Glutamatergic neuron (in vitro differentiated cells): ENCODE data around the gene ARFGAP3. TPM values are rescaled to one million over a fixed set of nuclear protein-coding genes. Genes with fewer than 3 reads are reported as not detected.

Experiments used
- DNase-seq: peaks from one replicate; pipeline ENCODE4 v3.0.0; 2022
- H3K27ac Mint-ChIP-seq: one replicate; pipeline ENCODE4 v1.8.0; 2020; ENCODE audit warnings: mild to moderate bottlenecking, mixed read lengths, inconsistent platforms; ENCODE audit not compliant: unreplicated experiment
- H3K27me3 Mint-ChIP-seq: one replicate; pipeline ENCODE4 v1.8.0; 2020; ENCODE audit warnings: mild to moderate bottlenecking, moderate library complexity, mixed read lengths, inconsistent platforms; ENCODE audit not compliant: unreplicated experiment
- H3K36me3 Mint-ChIP-seq: one replicate; pipeline ENCODE4 v1.8.0; 2020; ENCODE audit warnings: mild to moderate bottlenecking, mixed read lengths, inconsistent platforms; ENCODE audit not compliant: unreplicated experiment
- H3K4me1 Mint-ChIP-seq: one replicate; pipeline ENCODE4 v1.8.0; 2020; ENCODE audit warnings: mild to moderate bottlenecking, low read depth, mixed read lengths, inconsistent platforms; ENCODE audit not compliant: unreplicated experiment
- H3K4me3 Mint-ChIP-seq: one replicate; pipeline ENCODE4 v1.8.0; 2020; ENCODE audit warnings: mild to moderate bottlenecking, mixed read lengths, inconsistent platforms; ENCODE audit not compliant: unreplicated experiment
- H3K9me3 Mint-ChIP-seq: one replicate; pipeline ENCODE4 v1.8.0; 2020; ENCODE audit warnings: mild to moderate bottlenecking, moderate library complexity, mixed read lengths, inconsistent platforms; ENCODE audit not compliant: unreplicated experiment
- total RNA-seq: library from RNA; stranded (reverse); fragmentation: NEBNext Ultra II Directional; extraction: Animal tissue kit (Norgen Biotek cat#: 25700); gene quantifications from one replicate; pipeline ENCODE4 v1.2.1, GENCODE V29; 2021; ENCODE audit not compliant: unreplicated experiment
- TF ChIP-seq, protein P1 (sequence below): fragments of 200-600 bp; sonication (generic); IDR thresholded peaks from one replicate; pipeline ENCODE4 v1.5.0; 2021; ENCODE audit not compliant: partially characterized antibody, unreplicated experiment

The ARFGAP3 gene
- total RNA-seq, 1 donor from 2014 or later = 18.4 TPM

DNA sequence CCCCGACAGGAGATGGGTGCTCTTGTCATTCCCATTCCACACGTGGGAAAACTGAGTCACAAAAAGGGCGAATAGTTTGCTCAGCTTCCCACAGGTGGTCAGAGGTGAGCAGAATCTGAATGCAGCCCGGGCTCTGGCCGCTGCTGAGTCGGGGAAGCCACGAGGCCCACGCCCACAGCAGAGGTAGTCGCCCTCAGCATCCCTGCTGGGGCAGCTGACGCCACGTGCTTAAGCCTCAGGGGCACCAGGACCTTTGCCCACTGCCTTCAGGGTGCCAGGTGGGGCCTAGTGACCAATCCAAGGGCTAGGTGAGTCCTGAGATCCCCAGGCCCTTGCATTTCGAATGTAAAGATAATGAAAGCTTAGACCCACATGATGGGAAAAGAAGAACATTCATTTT, 24.2 kb upstream of the ARFGAP3 start:
- TF ChIP-seq, protein P1, sequence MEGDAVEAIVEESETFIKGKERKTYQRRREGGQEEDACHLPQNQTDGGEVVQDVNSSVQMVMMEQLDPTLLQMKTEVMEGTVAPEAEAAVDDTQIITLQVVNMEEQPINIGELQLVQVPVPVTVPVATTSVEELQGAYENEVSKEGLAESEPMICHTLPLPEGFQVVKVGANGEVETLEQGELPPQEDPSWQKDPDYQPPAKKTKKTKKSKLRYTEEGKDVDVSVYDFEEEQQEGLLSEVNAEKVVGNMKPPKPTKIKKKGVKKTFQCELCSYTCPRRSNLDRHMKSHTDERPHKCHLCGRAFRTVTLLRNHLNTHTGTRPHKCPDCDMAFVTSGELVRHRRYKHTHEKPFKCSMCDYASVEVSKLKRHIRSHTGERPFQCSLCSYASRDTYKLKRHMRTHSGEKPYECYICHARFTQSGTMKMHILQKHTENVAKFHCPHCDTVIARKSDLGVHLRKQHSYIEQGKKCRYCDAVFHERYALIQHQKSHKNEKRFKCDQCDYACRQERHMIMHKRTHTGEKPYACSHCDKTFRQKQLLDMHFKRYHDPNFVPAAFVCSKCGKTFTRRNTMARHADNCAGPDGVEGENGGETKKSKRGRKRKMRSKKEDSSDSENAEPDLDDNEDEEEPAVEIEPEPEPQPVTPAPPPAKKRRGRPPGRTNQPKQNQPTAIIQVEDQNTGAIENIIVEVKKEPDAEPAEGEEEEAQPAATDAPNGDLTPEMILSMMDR = no peak
- peaks cover 2% of the 10 kb centered on the region for H3K9me3 Mint-ChIP-seq

DNA sequence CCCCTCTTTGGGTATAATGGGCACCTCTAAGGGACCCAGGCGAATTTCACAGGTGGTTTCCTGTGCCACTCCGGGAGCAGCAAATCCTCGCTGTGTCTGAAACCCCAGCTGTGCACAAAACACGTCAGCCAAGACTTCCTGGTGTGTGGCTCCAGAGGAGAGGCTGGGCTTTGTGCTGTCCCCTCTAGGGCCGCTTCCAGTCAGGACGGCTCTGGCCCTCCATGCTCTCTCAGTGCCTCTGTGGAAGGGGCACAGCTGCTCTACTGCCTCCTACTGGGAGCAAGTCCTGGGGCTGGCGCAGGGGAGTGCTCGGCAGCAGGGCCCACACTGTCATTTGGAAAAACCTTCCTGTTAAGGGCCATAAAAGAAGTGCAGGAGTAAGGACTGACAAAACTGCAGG, 23.7 kb upstream of the ARFGAP3 start:
- no peak for DNase-seq
- Mint-ChIP-seq H3K27ac (no peak overlapping the region), H3K27me3 (no peaks in the 10 kb centered on the region), H3K36me3 (no peaks in the 10 kb centered on the region), H3K4me3 (no peak overlapping the region), H3K4me1 (no peaks in the 10 kb centered on the region), H3K9me3 (peaks cover 2% of the 10 kb centered on the region)
- TF ChIP-seq, protein P1 = no peak

More for the DNA sequence above, 24.2 kb upstream of the ARFGAP3 start:
- Mint-ChIP-seq H3K36me3 (no peaks in the 10 kb centered on the region), H3K27me3 (no peaks in the 10 kb centered on the region), H3K27ac (no peak overlapping the region), H3K4me3 (no peak overlapping the region), H3K4me1 (no peaks in the 10 kb centered on the region)
- no peak for DNase-seq

DNA sequence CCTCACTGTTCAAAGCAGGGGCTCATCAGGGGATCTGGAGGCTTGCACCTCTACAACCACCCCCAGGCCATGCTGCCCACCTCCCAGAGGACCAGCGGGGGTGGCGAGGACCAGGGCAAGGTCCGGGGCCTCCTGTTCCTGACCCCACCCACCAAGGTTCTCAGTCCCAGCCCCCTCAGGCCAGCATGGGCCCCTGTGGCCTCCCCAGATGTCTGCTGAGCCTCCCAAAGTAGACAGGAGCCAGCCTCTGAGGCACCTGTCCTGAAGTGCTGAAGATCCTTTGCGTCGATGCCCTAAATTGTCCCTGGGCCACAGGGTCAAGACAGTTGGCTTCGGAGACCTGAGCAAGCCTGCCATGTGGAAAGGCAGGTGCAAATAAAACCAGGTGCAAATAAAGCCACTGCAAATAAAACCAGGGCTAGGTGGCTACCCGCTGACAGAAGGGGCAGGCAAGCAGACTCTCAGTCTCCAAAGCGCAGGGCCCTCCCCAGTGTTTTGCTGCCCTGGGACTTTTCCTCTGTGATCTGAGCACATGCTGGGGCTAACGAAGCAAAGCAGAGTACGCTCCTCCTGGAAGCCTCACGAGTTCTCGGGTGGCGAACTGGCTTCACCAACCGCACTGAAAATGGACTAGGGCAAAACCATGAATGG, 22.4 kb upstream of the ARFGAP3 start:
- Mint-ChIP-seq H3K4me1 (no peaks in the 10 kb centered on the region), H3K36me3 (no peaks in the 10 kb centered on the region), H3K27ac (no peak overlapping the region), H3K9me3 (peaks cover 2% of the 10 kb centered on the region), H3K27me3 (no peaks in the 10 kb centered on the region), H3K4me3 (no peak overlapping the region)
- TF ChIP-seq, protein P1 = no peak
- DNase-seq = no peak

DNA sequence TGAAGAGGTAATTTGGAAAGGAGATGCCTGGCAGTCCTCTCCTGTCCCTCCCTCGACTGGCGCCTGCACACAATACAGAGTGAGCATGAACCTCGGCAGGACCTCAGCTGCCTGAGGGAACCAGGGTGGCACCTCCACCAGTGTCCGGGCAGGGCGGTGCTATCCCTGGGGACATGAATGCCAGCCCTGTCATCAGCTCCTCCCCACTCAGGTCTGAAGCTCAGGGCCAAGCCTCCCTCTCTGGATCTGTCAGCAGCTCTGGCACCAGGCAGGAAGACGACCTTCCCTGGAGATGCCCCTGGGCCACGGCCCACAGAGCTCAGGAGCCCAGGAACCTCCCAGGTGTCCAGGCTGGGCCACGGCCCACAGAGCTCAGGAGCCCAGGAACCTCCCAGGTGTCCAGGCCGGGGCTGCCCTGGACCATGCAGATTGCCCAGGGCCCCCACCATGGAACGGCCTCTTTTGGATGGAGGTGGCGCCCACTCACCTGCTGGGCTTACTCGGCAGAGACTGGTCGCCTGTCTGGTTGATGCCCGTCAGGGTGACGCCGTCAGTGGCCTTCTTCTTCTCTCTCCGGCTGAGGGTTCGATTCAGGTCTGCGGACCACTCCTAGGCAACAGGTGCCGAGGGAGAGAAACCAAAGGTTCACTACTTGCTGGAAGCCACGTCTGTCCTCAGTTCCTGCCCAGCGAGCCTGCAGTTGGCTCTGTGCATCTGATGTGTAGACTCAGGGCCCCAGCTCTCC, 21.7 kb upstream of the ARFGAP3 start:
- Mint-ChIP-seq H3K4me1 (no peaks in the 10 kb centered on the region), H3K9me3 (peaks cover 2% of the 10 kb centered on the region), H3K4me3 (no peak overlapping the region), H3K36me3 (no peaks in the 10 kb centered on the region), H3K27me3 (no peaks in the 10 kb centered on the region), H3K27ac (no peak overlapping the region)
- DNase-seq = no peak
- TF ChIP-seq, protein P1 = no peak
